BE2C (cell line): ENCODE measurements around the gene ZNF580.

Source experiments
- DNase-seq: peaks from one replicate; pipeline ENCODE4 v3.0.0-alpha.2; 2020
- H3K27me3 ChIP-seq: fragments of 250-450 bp; sonication (Bioruptor Pico); 2 replicates; pipeline ENCODE4 v1.5.1; 2020; ENCODE audit warnings: mild to moderate bottlenecking
- H3K36me3 ChIP-seq: fragments of 250-450 bp; sonication (Bioruptor Pico); 2 replicates; pipeline ENCODE4 v1.5.1; 2020; ENCODE audit warnings: mild to moderate bottlenecking
- H3K4me1 ChIP-seq: fragments of 250-450 bp; sonication (Bioruptor Pico); 2 replicates; pipeline ENCODE4 v1.5.1; 2020
- H3K4me3 ChIP-seq: 2 replicates; pipeline ENCODE4 v1.5.1; 2011; ENCODE audit warnings: low read depth, low read length
- H3K9me3 ChIP-seq: fragments of 250-450 bp; sonication (Bioruptor Pico); 2 replicates; pipeline ENCODE4 v1.5.1; 2020
- TF ChIP-seq, protein P1 (sequence below): IDR thresholded peaks from 2 replicates; pipeline ENCODE4 v1.5.1; 2012; ENCODE audit warnings: mild to moderate bottlenecking, low read depth, low read length

Gene ZNF580

DNA sequence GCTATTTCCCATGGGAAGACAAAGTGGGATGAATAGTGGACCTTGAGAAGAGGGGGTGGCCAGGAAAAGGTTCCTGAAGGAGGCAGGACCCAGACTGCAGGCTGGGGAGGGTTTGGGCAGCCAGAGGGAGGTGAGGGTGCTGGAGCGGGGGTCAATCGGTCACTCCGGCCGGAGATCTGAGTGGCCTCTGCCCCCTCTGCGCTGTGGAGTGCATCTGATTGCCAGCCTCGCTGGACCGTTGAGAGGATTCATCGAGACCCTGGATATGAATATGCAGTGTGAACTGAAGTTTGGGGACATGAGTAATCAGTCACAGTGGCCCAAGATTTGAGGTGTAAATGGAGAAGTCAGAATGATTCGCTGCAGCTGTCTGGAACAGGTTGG, 5.5 kb upstream of the ZNF580 start:
- peaks cover 3% of the 10 kb centered on the region for H3K4me1 ChIP-seq
- no peaks in the 10 kb centered on the region for H3K36me3 ChIP-seq
- TF ChIP-seq, protein P1, sequence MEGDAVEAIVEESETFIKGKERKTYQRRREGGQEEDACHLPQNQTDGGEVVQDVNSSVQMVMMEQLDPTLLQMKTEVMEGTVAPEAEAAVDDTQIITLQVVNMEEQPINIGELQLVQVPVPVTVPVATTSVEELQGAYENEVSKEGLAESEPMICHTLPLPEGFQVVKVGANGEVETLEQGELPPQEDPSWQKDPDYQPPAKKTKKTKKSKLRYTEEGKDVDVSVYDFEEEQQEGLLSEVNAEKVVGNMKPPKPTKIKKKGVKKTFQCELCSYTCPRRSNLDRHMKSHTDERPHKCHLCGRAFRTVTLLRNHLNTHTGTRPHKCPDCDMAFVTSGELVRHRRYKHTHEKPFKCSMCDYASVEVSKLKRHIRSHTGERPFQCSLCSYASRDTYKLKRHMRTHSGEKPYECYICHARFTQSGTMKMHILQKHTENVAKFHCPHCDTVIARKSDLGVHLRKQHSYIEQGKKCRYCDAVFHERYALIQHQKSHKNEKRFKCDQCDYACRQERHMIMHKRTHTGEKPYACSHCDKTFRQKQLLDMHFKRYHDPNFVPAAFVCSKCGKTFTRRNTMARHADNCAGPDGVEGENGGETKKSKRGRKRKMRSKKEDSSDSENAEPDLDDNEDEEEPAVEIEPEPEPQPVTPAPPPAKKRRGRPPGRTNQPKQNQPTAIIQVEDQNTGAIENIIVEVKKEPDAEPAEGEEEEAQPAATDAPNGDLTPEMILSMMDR: no peak
- no peak for DNase-seq
- peak overlapping the region; percentile 99 for H3K4me3 ChIP-seq
- H3K9me3 ChIP-seq: no peaks in the 10 kb centered on the region
- H3K27me3 ChIP-seq: no peaks in the 10 kb centered on the region

DNA sequence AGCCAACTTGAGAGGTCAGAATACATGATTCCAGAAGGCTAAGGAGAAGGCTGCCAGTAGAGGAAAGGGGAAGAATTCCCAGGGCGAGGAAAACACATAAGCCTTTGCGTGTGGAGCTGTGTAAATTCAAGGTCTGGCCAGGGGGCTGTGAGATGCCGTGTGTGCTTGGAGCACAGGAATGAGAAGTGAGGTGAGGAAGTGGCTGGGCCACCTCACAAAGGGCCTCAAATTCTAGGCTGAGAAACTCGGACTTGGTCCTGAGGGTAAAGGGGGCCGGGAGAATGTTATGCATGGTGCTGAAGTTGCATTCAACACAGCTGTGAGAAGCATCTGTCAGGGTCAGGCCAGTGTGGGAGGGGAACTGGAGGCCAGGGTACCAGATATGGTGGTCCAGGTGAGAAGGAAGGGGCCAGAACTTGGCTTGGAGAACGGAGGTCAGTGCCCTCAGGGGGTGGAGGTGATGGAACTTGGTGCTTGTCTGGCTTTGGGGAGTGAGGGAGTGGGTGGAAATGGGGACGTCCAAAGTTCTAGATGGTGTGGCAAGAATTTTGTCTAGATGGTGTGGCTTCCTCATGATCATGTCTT, 4.9 kb upstream of the ZNF580 start:
- H3K27me3 ChIP-seq: no peaks in the 10 kb centered on the region
- TF ChIP-seq, protein P1: no peak
- no peak for DNase-seq
- H3K4me1 ChIP-seq: peaks cover 6% of the 10 kb centered on the region
- H3K9me3 ChIP-seq: no peaks in the 10 kb centered on the region
- peak overlapping the region; percentile 99 for H3K4me3 ChIP-seq
- no peaks in the 10 kb centered on the region for H3K36me3 ChIP-seq

DNA sequence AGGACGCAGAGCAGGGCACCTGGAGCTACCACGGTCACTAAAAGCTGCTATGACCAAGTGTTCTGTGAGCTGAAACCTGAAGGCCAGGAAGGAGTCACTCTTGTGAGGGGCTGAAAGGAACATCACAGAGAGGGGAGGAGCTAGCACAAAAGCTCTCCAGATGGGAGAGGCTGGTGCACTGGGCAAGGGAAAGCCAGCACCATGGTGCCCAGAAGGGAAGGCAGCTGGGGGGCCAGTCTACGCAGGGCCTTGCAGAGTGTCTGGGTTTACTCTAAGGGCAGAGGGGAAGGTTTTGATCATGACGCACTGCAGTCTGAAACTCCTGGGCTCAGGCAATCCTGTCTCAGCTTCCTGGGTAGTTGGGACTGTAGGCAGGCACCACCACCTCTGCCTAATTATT, 4.1 kb upstream of the ZNF580 start:
- Histone ChIP-seq H3K4me1 (peaks cover 6% of the 10 kb centered on the region), H3K27me3 (no peaks in the 10 kb centered on the region), H3K4me3 (no peak overlapping the region), H3K9me3 (no peaks in the 10 kb centered on the region), H3K36me3 (no peaks in the 10 kb centered on the region)
- TF ChIP-seq, protein P1: no peak
- no peak for DNase-seq

DNA sequence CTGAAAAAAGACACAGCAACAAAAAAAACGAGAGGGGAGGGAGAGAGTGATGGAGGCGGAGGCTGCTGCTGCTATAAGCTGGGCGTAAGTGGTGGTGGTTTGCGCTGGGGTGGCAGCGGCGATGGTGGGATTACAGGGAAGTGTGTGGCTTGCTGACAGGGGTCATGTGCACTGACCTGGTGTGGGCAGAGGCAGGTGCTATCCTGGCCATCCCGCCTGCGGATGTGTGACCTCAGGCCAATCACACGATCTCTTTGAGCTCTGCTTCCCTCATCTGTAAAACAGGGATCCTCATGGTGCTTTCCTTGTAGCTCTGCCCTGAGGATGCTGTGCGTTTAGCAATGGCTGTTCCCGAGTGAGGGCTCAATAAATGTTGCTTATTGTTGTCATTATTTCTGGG, 3.3 kb upstream of the ZNF580 start:
- no peaks in the 10 kb centered on the region for H3K36me3 ChIP-seq
- no peak overlapping the region for H3K4me3 ChIP-seq
- no peaks in the 10 kb centered on the region for H3K9me3 ChIP-seq
- peaks cover 6% of the 10 kb centered on the region for H3K4me1 ChIP-seq
- TF ChIP-seq, protein P1: no peak
- no peaks in the 10 kb centered on the region for H3K27me3 ChIP-seq
- no peak for DNase-seq

DNA sequence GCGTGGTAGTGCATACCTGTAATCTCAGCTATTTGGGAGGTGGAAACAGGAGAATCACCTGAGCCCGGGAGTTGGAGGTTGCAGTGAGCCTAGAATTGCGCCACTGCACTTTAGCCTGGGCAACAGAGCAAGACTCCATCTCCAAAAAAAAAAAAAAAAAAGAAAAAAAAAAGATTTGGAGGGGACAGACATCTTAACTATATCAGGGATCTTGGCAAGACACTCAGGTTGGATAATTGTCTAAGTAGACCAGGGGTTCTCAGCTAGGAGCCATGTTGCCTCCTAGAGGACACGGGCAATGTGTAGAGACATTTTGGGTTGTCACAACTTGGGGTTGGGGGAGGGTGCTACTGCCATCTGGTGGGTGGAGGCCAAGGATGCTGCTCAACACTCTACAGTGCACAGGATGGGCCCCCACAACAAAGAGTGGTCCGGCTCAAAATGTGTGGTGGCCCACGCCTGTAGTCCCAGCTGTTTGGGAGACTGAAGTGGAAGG, 1.9 kb upstream of the ZNF580 start:
- peaks cover 6% of the 10 kb centered on the region for H3K4me1 ChIP-seq
- H3K4me3 ChIP-seq: no peak overlapping the region
- peak; percentile 78 for DNase-seq
- TF ChIP-seq, protein P1: peak; percentile 80
- no peaks in the 10 kb centered on the region for H3K9me3 ChIP-seq
- no peaks in the 10 kb centered on the region for H3K36me3 ChIP-seq
- no peaks in the 10 kb centered on the region for H3K27me3 ChIP-seq

DNA sequence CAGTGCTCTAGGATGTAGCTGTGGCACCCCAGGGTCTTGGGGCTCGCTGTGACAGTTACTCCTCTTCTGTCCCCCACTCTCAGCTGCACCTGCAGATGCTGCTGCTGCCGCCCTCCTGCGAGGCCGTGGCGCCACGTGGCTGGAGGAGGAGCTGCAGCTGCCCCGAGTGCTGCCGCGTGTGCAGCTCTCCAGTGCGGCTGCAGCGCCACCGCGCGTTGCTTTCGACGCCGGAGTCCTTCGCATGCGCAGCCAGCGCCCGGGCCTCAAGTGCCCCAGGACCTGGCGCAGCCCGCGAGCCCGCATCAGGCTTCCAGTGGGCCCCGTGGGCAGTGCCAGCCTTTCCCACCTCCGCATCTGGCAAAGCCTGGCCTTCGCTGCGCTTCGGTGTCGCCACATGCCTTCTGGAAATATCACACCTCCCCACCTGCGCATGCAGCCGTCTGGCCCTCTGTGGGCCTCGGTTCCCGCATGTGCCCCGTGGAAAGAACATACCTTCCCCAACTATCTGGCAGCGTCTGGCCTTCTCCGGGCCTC, 692 bp upstream of the ZNF580 start:
- peak; percentile 74 for DNase-seq
- TF ChIP-seq, protein P1: peak; percentile 44
- Histone ChIP-seq H3K27me3 (no peaks in the 10 kb centered on the region), H3K4me3 (peak overlapping the region; percentile 90), H3K36me3 (peaks cover 7% of the 10 kb centered on the region), H3K4me1 (peaks cover 6% of the 10 kb centered on the region), H3K9me3 (no peaks in the 10 kb centered on the region)
